ENCODE results near the gene DNAJB13.

The DNAJB13 gene

DNA sequence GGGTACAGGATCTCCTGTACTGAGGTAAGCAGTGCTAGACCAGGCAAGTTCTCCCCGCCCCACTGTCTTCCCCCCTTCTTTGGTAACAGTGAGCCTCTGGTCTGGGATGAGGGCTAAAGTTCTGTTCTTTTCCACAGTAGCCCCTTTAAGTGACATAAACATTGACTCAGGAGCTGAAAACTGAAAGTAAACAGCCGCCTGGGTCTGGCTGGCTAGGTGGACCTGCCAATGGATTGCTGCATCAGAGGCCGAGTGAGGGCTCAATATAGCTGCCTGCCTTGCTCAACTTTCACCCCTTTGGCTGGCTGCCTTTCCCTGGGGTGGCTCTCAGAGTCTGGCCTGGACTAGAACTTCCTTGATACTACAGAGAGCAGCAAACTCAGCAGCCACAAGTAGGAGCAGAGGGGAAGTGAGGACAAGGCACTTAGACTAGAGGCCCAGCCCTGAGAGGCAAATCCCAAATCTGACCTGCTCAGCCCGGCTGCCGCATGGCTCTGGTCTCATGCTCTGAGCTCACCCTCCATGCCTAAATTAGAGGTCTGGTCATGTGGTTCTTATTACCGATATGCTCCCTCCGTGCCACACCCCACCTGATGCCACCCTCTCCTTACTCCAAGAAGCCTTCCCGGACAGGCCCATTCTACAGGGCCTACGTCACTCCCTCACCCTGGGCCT, 67.6 kb downstream of the DNAJB13 start:
- no peak for DNase-seq

DNA sequence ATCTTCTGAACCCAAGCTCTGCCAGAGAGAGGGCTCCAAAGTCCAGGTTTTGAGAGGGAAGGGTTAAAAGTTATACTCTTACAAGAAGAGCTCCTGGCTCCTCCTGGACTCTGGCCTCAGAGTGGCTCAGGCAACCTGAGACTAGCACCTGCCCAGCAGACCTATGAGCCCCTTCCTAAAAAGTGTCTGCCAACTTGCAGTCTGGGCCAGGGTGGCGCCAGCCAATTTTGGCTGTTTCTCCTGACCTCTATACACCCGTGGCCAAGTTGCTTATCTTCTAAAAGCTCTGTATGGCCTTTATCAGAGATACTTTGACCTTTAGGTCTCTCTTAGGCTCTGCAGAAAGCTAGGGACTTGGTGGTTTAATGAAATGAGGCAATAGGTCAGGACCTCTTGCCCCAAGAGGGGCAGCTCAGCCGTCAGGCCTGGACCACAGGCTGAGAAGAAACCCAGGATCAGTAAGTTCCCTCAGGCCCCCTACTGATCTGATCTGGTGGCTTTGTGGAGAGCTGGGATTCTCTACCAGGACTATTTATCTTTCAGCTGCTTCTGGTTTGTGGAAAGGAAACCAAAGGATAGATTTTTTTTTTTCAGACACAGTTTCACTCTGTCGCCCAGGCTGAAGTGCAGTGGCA, 68.4 kb downstream of the DNAJB13 start:
- DNase-seq = no peak

DNA sequence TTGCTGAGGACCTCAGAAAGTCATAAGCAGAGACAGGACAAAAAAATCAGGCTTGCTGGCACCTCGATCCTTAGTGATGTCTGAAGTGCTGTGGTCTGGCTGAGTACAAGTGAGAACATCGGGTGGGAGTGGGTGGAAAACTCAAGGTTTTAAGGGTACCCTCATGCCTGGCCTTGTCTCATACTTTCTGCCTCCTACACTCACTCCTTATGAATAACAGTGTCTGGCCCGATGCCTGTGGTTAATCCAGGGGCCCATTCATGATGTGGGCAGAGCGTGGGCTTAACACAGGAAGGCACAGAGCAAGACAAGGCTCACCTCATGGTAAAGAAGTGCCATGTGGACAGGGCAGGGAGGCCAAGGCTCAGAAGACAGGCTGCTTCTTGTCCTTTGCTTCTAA, 69.0 kb downstream of the DNAJB13 start:
- no peak for DNase-seq
